ENCODE data around the gene KLHL29. TPM values are rescaled to one million over a fixed set of nuclear protein-coding genes. Genes with fewer than 3 reads are reported as not detected.

KLHL29 gene
- total and polyA plus RNA-seq, 2 experiments from 2014 or later = 5.6 to 11.0 TPM

GRCh38 chr2:23432531-23432930 is 47.6 kb downstream of the KLHL29 start:
- H3K4me1 ChIP-seq (ENCODE audit: low read depth) = no peaks in the 10 kb centered on the region
- DNase-seq (ENCODE audit: low read depth in 1 of 2, low spot score in 1 of 2) = no peak
- H3K36me3 ChIP-seq = no peaks in the 10 kb centered on the region
- no peaks in the 10 kb centered on the region for H3K27me3 ChIP-seq
- no peak overlapping the region for H3K4me3 ChIP-seq
- TF ChIP-seq CTCF (IDR thresholded peaks at IDR 0.05; ENCODE audit: low read depth, low read length) = no peak
- no peaks in the 10 kb centered on the region for H3K9me3 ChIP-seq (ENCODE audit: low read depth)
- no peak overlapping the region for H3K27ac ChIP-seq

GRCh38 chr2:23433282-23433681 is 48.3 kb downstream of the KLHL29 start:
- Histone ChIP-seq H3K27ac (no peak overlapping the region), H3K9me3 (ENCODE audit: low read depth) (no peaks in the 10 kb centered on the region), H3K4me1 (ENCODE audit: low read depth) (no peaks in the 10 kb centered on the region), H3K27me3 (no peaks in the 10 kb centered on the region), H3K36me3 (no peaks in the 10 kb centered on the region), H3K4me3 (no peak overlapping the region)
- TF ChIP-seq CTCF (IDR thresholded peaks at IDR 0.05; ENCODE audit: low read depth, low read length) = no peak
- no peak for DNase-seq (ENCODE audit: low read depth in 1 of 2, low spot score in 1 of 2)

GRCh38 chr2:23434721-23435121 is 49.7 kb downstream of the KLHL29 start:
- H3K4me3 ChIP-seq = no peak overlapping the region
- no peak for TF ChIP-seq CTCF (IDR thresholded peaks at IDR 0.05; ENCODE audit: low read depth, low read length)
- H3K27ac ChIP-seq = no peak overlapping the region
- H3K36me3 ChIP-seq = no peaks in the 10 kb centered on the region
- no peaks in the 10 kb centered on the region for H3K4me1 ChIP-seq (ENCODE audit: low read depth)
- H3K27me3 ChIP-seq = no peaks in the 10 kb centered on the region
- H3K9me3 ChIP-seq (ENCODE audit: low read depth) = no peaks in the 10 kb centered on the region
- DNase-seq (ENCODE audit: low read depth in 1 of 2, low spot score in 1 of 2) = no peak

- no peak for DNase-seq (ENCODE audit: low read depth in 1 of 2, low spot score in 1 of 2)
- no peak overlapping the region for H3K27ac ChIP-seq
Observed at GRCh38 chr2:23435250-23436035, 50.5 kb downstream of the KLHL29 start.

DNA sequence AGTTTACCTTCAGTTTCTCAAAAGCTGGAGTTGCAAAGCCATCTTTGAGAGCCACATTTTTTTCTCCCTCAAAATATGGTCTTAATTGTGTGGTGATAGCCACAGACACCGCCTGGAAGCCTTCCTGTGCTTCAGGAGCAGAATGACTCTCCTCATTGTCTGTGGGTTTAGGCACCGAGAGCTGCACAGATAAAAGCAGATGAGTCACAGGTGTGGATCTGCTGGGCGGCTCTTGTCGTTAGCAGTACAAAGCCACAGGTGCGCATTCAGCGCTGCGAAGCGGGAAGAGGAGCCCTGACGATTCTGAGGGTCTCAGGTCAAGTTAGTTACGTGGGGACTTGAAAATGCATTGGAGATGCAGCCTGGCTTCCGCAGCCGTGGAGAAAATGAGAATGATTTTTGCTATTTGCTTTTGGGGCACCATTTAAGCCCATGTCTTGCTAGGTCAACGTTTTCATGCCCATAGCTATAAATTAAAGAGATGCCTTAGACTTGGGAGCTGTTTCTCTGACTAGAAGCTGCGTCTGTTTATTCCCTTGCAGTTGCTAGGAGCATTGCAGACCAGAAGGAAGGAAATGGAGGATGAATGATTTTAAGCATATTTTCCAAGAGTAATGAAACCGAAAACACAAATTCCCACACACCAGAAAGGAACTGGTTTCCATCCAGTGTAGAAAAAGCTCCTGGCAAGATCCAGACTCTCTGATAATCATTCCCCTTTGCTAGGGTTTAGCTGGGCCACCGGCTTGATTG is 51.5 kb downstream of the KLHL29 start:
- no peak overlapping the region for H3K27ac ChIP-seq
- no peak for DNase-seq (ENCODE audit: low read depth in 1 of 2, low spot score in 1 of 2)
- H3K36me3 ChIP-seq = no peaks in the 10 kb centered on the region
- H3K4me1 ChIP-seq (ENCODE audit: low read depth) = no peaks in the 10 kb centered on the region
- H3K4me3 ChIP-seq = no peak overlapping the region
- no peak for TF ChIP-seq CTCF (IDR thresholded peaks at IDR 0.05; ENCODE audit: low read depth, low read length)
- no peaks in the 10 kb centered on the region for H3K9me3 ChIP-seq (ENCODE audit: low read depth)
- H3K27me3 ChIP-seq = no peaks in the 10 kb centered on the region

More at GRCh38 chr2:23435250-23436035, 50.5 kb downstream of the KLHL29 start:
- Histone ChIP-seq H3K27me3 (no peaks in the 10 kb centered on the region), H3K9me3 (ENCODE audit: low read depth) (no peaks in the 10 kb centered on the region), H3K36me3 (no peaks in the 10 kb centered on the region), H3K4me3 (no peak overlapping the region), H3K4me1 (ENCODE audit: low read depth) (no peaks in the 10 kb centered on the region)
- TF ChIP-seq CTCF (IDR thresholded peaks at IDR 0.05; ENCODE audit: low read depth, low read length) = no peak
